Sigmoid colon (tissue), 7 donors: Measurements from ENCODE around the gene TTLL12. TPM values are rescaled to one million over a fixed set of nuclear protein-coding genes. Genes with fewer than 3 reads are reported as not detected.
A peak's percentile ranks its signal among the peaks of the same experiment; 100 is the strongest.

Experiments used
- DNase-seq: peaks from one replicate; pipeline ENCODE4 v3.0.0-alpha.2; 2019
- H3K27ac ChIP-seq, 4 donors: fragments of 200-600 bp; sonication (generic); one replicate each; pipeline ENCODE4 v1.5.1; 2016 to 2019; ENCODE audit warnings: mild to moderate bottlenecking in 1 of 4
- H3K27me3 ChIP-seq, 3 donors: fragments of 200-600 bp; sonication (generic); one replicate each; pipeline ENCODE4 v1.5.1; 2019; ENCODE audit warnings: mild to moderate bottlenecking in 1 of 3
- H3K36me3 ChIP-seq, 4 donors: fragments of 200-600 bp; sonication (generic); one replicate each; pipeline ENCODE4 v1.5.1; 2016 to 2019
- H3K4me1 ChIP-seq, 4 donors: fragments of 200-600 bp; sonication (generic); one replicate each; pipeline ENCODE4 v1.5.1; 2017 to 2019
- H3K4me3 ChIP-seq, 4 donors: fragments of 200-600 bp; sonication (generic); one replicate each; pipeline ENCODE4 v1.5.1; 2017 to 2019; ENCODE audit warnings: mild to moderate bottlenecking in 2 of 4, moderate library complexity in 1 of 4
- H3K9me3 ChIP-seq, 4 donors: fragments of 200-600 bp in 3 of 4; sonication (generic) in 3 of 4; one replicate each; pipeline versions ENCODE4 v1.5.1 to v1.6.1; 2013 to 2019
- EP300 ChIP-seq, 4 donors: sonication (generic); formaldehyde crosslinking; IDR thresholded peaks; one replicate each; pipeline ENCODE4 v1.6.1; 2017; ENCODE audit warnings: antibody characterized with exemption in 4 of 4
- POLR2A ChIP-seq, 2 donors: fragments of 450-650 bp; IDR thresholded peaks; one replicate each; pipeline ENCODE4 v1.6.1; 2016; ENCODE audit warnings: antibody characterized with exemption in 2 of 2, mild to moderate bottlenecking in 2 of 2, moderate library complexity in 2 of 2
- POLR2AphosphoS5 ChIP-seq, 4 donors: sonication (generic); formaldehyde crosslinking; IDR thresholded peaks; one replicate each; pipeline ENCODE4 v1.6.1; 2017; ENCODE audit warnings: antibody characterized with exemption in 4 of 4
- WGBS, 2 donors: extraction: QIAGEN DNeasy Blood & Tissue Kit; methylation state at CpG; one replicate each; pipeline ENCODE4 v1.1.7; 2013; 5-methylcytosine and 5-hydroxymethylcytosine counted together
- intact Hi-C: fragments of 100-400 bp; cut with DNase I; formaldehyde crosslinking; loops from one replicate; pipeline ENCODE4 v1.15.1; 2023
- polyA plus RNA-seq, 3 donors: library from polyadenylated mRNA; stranded (reverse); fragments of 200-250 nt; gene quantifications; one replicate each; pipeline ENCODE4 v1.2.3, GENCODE V29; 2013
- total RNA-seq, 4 donors: library from RNA; depleted of rRNA; stranded (reverse); fragments of >200 nt; gene quantifications; one replicate each; pipeline ENCODE4 v1.1.0, GENCODE V29; 2016
- TF ChIP-seq, protein P1 (sequence below), 4 experiments: fragments of 450-650 bp in 3 of 4; fragments of 200-600 bp in 1 of 4; IDR thresholded peaks; one replicate each; pipeline ENCODE4 v1.5.1; 2016 to 2019; ENCODE audit warnings: antibody characterized with exemption in 4 of 4, mild to moderate bottlenecking in 3 of 4, moderate library complexity in 2 of 4
- donor health status: healthy with polysubstance abuse.
- donor health status: Bipolar disorder and iron deficiency.
- donor health status: healthy.

Gene TTLL12
- total RNA-seq (10 to 100 TPM; 13.2 to 21.3 (median 16.2) TPM), polyA plus RNA-seq (100 to 1,000 TPM in 1 of 3 donors, 10 to 100 TPM in 2; 83.5 to 127 (median 99.0) TPM)

DNA sequence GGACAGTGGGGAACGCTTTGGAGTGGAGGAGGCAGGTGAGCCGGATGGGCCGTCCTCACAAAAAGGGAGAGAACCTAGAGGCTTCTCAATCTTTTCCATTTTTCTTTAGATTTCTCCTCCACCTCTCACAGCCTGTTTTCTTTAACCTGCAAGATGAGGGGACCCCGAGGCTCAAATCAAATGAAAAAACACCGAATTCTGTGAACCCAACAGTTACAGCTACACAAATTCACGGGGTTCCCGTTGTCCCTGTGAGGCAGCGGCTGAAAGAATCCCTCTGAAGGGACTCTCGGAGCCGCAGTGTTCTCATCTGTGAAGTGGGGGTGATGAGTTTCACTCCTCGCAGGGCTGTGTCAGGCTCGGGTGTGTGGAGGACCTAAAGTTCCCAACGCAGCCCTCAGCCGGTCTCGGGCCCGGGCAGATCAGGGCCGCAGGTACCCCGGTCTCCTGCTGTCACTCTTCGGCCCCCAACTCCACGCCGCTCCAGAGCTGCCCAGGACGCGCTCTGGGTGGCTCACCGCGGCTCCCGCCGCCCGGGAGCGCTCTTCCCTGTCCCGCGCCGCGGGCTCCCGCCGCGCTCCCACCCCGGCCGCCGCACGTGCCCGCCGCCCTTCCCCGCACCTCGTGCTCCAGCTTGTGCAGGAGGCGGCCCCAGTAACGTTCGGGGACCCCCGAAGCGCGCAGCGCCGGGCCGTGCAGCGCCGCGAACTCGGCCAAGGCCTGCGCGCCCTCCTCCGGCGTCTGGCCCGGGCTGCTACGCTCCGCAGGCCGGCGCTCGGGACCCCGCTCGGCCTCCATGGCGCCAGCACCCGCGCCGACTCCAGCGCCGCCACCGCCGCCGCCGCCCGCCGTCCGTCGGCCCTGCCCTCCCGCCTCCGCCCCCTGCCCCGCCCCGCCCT is at the start of gene TTLL12:
Gene TTLL12, minus strand, starts transcription at position 863 of the 899 bp plus-strand sequence. Its CDS starts 65 bp downstream, at position 798.
- H3K27me3 ChIP-seq = no peaks in the 10 kb centered on the region
- H3K27ac ChIP-seq = peak within 1 kb of the TSS; percentile 84 to 93 (median 88)
- peak within 1 kb of the TSS; percentile 36 to 86 (median 76) for H3K4me3 ChIP-seq
- no peaks in the 10 kb centered on the region for H3K9me3 ChIP-seq
- 1 to 2% methylated on average over 86 of the region's 87 CpGs for WGBS, 2 donors
- TF ChIP-seq POLR2AphosphoS5 (IDR thresholded peaks at IDR 0.05) = peak in 1 of 4 donors; percentile 10
- no peak for TF ChIP-seq POLR2A (IDR thresholded peaks at IDR 0.05)
- DNase-seq = peak; percentile 75
- H3K36me3 ChIP-seq = peaks cover 0 to 9% (median 0%) of the 10 kb centered on the region in 4 donors
- peaks cover 0 to 23% (median 16%) of the 10 kb centered on the region in 4 donors for H3K4me1 ChIP-seq
- intact Hi-C loops = loop anchor here (2.0 to 5.0 kb wide), 2 partner anchors 34 to 539 kb away; partner anchors contain the start of gene CYB5R3

DNA sequence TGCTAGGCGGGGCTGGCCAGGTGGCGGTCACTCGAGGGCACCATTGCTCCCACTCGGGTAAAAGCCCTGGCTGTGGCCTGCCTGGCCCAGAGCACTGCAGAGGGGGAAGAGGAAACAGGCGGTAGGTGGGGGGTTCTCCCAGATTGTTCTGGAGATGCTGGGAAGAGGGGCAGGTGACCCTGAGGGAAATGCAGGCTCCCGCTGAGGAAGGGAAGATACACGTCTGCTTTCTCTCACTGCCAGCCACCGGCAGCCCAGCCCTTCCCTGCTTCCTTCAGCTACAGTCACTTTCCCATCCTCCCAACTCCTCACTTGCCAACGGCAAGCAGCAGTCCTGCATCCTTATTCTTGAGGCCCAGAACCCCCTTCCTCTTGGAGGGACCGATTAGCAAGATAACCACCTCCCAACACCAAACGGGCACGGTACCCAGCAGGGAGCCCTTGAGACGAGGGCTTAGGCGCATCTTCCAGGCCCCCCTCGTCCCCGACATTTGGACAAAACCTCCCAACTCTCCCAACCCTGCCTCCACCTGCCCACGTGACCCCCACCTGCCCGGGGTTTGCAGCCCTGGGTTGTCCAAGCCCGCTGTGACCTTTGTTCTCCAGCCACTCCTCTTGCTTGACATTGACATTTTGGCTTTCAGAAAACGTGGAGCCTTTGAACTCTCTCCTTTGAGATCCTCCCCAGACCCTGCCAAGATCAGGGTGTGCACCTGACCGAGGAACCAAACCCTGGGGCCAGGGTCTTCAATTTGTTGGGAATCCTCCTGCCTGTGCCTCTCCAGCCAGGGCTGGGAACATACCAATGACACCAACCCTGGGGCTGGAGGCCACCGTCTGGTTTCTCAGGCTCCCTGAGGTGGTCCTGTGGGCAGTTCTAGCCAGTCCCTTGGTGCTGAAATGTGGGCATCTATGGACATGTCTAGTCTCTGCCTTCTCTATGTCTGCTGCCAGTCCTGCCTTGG is 48.8 kb upstream of the TTLL12 start:
- 48 to 73% methylated on average over 22 of the region's 22 CpGs for WGBS, 2 donors
- Histone ChIP-seq H3K4me1 (peaks cover 0 to 10% (median 5%) of the 10 kb centered on the region in 4 donors), H3K27me3 (peaks cover 3 to 31% (median 15%) of the 10 kb centered on the region in 3 donors), H3K27ac (no peak overlapping the region), H3K36me3 (no peaks in the 10 kb centered on the region), H3K9me3 (no peaks in the 10 kb centered on the region), H3K4me3 (no peak overlapping the region)
- DNase-seq = no peak
- intact Hi-C loops = no loop called here
- TF ChIP-seq EP300 (IDR thresholded peaks at IDR 0.05) (no peak), POLR2A (IDR thresholded peaks at IDR 0.05) (no peak), POLR2AphosphoS5 (IDR thresholded peaks at IDR 0.05) (no peak)
- TF ChIP-seq, protein P1, sequence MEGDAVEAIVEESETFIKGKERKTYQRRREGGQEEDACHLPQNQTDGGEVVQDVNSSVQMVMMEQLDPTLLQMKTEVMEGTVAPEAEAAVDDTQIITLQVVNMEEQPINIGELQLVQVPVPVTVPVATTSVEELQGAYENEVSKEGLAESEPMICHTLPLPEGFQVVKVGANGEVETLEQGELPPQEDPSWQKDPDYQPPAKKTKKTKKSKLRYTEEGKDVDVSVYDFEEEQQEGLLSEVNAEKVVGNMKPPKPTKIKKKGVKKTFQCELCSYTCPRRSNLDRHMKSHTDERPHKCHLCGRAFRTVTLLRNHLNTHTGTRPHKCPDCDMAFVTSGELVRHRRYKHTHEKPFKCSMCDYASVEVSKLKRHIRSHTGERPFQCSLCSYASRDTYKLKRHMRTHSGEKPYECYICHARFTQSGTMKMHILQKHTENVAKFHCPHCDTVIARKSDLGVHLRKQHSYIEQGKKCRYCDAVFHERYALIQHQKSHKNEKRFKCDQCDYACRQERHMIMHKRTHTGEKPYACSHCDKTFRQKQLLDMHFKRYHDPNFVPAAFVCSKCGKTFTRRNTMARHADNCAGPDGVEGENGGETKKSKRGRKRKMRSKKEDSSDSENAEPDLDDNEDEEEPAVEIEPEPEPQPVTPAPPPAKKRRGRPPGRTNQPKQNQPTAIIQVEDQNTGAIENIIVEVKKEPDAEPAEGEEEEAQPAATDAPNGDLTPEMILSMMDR (IDR thresholded peaks at IDR 0.05) = no peak

DNA sequence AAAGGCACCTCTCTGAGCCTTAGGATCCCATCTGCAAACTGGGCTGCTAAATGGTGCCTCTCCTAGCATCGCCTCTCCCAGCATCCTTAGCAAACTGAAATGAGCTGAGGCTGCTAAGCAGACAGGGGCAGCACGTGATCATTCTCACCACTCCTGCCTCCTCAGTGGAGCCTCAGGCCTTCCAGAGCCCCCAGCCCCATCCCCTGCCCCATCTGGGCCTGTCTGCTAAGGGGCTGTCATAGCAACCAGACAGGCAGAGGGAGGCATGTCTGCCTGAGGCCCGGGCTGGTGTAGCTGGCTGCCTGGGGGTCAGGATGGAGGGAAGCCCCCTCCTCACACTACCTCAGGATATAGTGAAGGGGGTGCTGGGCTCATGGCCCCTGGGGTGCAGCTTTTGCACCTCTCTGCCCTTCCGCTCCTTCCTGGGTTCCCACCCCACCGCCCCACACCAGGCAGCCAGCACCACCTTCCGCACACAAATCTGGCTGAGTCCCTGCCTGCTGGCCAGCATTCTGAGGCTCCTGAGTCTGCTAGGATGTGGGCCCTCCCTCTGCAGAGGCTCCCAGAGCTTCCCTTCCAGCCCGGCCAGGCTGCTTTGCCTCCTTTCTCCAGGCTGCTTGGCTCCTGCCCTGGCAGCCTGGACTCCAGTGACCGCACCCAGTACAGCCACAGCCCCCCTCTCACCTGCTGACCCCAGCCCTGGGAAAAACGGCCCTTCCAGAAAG is 47.5 kb upstream of the TTLL12 start:
- H3K36me3 ChIP-seq = no peaks in the 10 kb centered on the region
- H3K27ac ChIP-seq = no peak overlapping the region
- H3K4me3 ChIP-seq = no peak overlapping the region
- 60 to 75% methylated on average over 9 of the region's 9 CpGs for WGBS, 2 donors
- TF ChIP-seq, protein P1 (IDR thresholded peaks at IDR 0.05) = no peak
- TF ChIP-seq POLR2AphosphoS5 (IDR thresholded peaks at IDR 0.05) (no peak), EP300 (IDR thresholded peaks at IDR 0.05) (no peak), POLR2A (IDR thresholded peaks at IDR 0.05) (no peak)
- peaks cover 0 to 3% (median 1%) of the 10 kb centered on the region in 4 donors for H3K4me1 ChIP-seq
- intact Hi-C loops = no loop called here
- peaks cover 0 to 32% (median 15%) of the 10 kb centered on the region in 3 donors for H3K27me3 ChIP-seq
- DNase-seq = no peak
- H3K9me3 ChIP-seq = no peaks in the 10 kb centered on the region

DNA sequence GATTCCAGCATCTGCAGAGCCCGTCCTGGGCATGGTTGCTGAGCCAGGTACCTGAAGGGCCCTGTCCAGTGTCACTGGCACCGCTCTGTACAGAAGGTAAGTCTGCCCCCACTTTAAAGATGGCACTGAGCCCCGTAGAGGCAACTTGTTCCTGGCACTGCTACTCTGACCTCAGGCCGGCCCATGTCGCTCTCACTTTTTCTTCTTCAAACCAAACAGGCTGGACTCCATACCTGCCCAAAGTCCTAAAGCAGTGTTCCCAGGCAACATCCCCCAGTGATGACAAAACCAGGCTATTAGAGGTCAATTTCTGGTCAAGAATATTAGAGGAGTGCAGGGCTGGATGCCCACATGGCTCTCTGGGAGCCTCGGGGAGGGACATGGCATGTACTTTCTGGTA is 46.6 kb upstream of the TTLL12 start:
- Histone ChIP-seq H3K27ac (no peak overlapping the region), H3K27me3 (peaks cover 0 to 28% (median 21%) of the 10 kb centered on the region in 3 donors), H3K36me3 (no peaks in the 10 kb centered on the region), H3K4me1 (no peaks in the 10 kb centered on the region), H3K9me3 (no peaks in the 10 kb centered on the region), H3K4me3 (no peak overlapping the region)
- WGBS, 2 donors = 71 to 86% methylated on average over 6 of the region's 6 CpGs
- intact Hi-C loops = no loop called here
- no peak for TF ChIP-seq POLR2AphosphoS5 (IDR thresholded peaks at IDR 0.05)
- TF ChIP-seq, protein P1 (IDR thresholded peaks at IDR 0.05) = no peak
- no peak for TF ChIP-seq EP300 (IDR thresholded peaks at IDR 0.05)
- DNase-seq = no peak
